ENCODE measurements around the gene ZNF697. TPM values are rescaled to one million over a fixed set of nuclear protein-coding genes. Genes with fewer than 3 reads are reported as not detected.

ZNF697 gene
- total RNA-seq, 4 donors from 2014 or later, result 0.34 to 3.3 (median 1.4) TPM

GRCh38 chr1:119664067-119664466 lies 16.0 kb upstream of the ZNF697 start:
- no peak for DNase-seq

GRCh38 chr1:119662034-119662437 lies 14.0 kb upstream of the ZNF697 start:
- intact Hi-C loops (cut with DNase I), result loop anchor here (5.0 kb wide), 1 partner anchor 45 kb away; no protein-coding TSS in a partner anchor
- no peak for DNase-seq
- Histone ChIP-seq H3K36me3 (no peaks in the 10 kb centered on the region), H3K4me1 (peaks cover 0 to 18% (median 0%) of the 10 kb centered on the region in 3 donors), H3K9me3 (no peaks in the 10 kb centered on the region), H3K4me3 (no peak overlapping the region), H3K27me3 (no peaks in the 10 kb centered on the region), H3K27ac (no peak overlapping the region)
- 71 to 72% methylated on average over 3 of the region's 3 CpGs for WGBS, 2 donors
- TF ChIP-seq CTCF (IDR thresholded peaks at IDR 0.05), result no peak
- TF ChIP-seq POLR2A (IDR thresholded peaks at IDR 0.05), result no peak

More at GRCh38 chr1:119664067-119664466, 16.0 kb upstream of the ZNF697 start:
- Histone ChIP-seq H3K27me3 (no peaks in the 10 kb centered on the region), H3K27ac (no peak overlapping the region), H3K36me3 (no peaks in the 10 kb centered on the region), H3K4me1 (peaks cover 0 to 18% (median 0%) of the 10 kb centered on the region in 3 donors), H3K4me3 (no peak overlapping the region), H3K9me3 (no peaks in the 10 kb centered on the region)
- WGBS, 2 donors, result 73 to 79% methylated on average over 5 of the region's 5 CpGs
- intact Hi-C loops (cut with DNase I), result loop anchor here (5.0 kb wide), 1 partner anchor 47 kb away; no protein-coding TSS in a partner anchor
- TF ChIP-seq CTCF (IDR thresholded peaks at IDR 0.05) (no peak), POLR2A (IDR thresholded peaks at IDR 0.05) (no peak)

DNA sequence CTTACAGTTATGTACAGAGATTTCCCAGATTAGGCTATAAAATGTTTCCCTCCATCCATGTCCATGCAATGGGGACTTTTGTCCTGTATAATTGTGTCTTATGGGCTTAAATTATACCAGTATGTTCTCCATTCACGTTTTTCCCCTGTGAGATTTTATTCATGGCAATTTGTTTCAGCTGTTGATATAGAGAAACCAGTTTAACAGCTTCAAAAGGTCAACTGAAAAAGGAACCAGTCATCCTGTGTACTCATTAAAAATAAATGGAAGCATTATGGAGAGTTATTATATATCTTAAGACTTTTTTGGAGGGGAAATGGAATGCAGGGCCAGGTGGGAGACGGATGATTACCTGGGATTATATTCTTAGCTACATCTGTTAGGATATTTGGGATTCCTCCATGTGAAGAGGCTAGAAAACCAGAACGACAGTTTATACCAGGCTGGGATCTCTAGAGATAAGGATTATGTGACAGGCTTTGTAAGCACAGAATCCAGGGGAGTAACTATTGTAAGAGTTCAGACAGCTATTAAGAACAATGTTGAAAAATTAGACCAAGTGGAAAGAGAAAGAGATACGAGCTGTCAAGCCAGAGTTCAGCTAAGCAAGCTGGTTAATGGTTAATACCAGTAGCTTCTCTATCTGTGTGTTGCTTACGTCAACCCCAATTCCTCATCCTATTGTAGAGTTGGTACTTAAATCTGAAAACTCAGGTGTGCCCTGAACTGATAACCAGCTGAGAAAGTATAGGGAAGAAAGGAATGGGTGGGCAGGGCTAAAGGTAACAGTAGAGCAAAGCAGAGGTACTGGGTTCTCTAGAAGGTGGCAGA lies 12.4 kb upstream of the ZNF697 start:
- H3K27ac ChIP-seq, result peak overlapping the region in 1 of 4 donors; percentile 55
- WGBS, 2 donors, result 64 to 73% methylated on average over 5 of the region's 5 CpGs
- H3K36me3 ChIP-seq, result no peaks in the 10 kb centered on the region
- TF ChIP-seq CTCF (IDR thresholded peaks at IDR 0.05) (no peak), POLR2A (IDR thresholded peaks at IDR 0.05) (no peak)
- H3K27me3 ChIP-seq, result no peaks in the 10 kb centered on the region
- H3K9me3 ChIP-seq, result no peaks in the 10 kb centered on the region
- intact Hi-C loops (cut with DNase I), result loop anchor here (5.0 kb wide), 1 partner anchor 43 kb away; no protein-coding TSS in a partner anchor
- no peak overlapping the region for H3K4me3 ChIP-seq
- peaks cover 0 to 18% (median 0%) of the 10 kb centered on the region in 3 donors for H3K4me1 ChIP-seq
- DNase-seq, result no peak

- no peak for DNase-seq
- 43 to 53% methylated on average over 3 of the region's 3 CpGs for WGBS, 2 donors
- Histone ChIP-seq H3K36me3 (no peaks in the 10 kb centered on the region), H3K4me1 (peaks cover 0 to 18% (median 0%) of the 10 kb centered on the region in 3 donors), H3K27ac (peak overlapping the region in 1 of 4 donors; percentile 55), H3K27me3 (no peaks in the 10 kb centered on the region), H3K9me3 (no peaks in the 10 kb centered on the region), H3K4me3 (no peak overlapping the region)
- intact Hi-C loops (cut with DNase I), result loop anchor here (5.0 kb wide), 1 partner anchor 42 kb away; no protein-coding TSS in a partner anchor
- TF ChIP-seq POLR2A (IDR thresholded peaks at IDR 0.05), result no peak
- TF ChIP-seq CTCF (IDR thresholded peaks at IDR 0.05), result no peak
These were observed 11.6 kb upstream of the ZNF697 start for GRCh38 chr1:119659628-119660027.

GRCh38 chr1:119656410-119656955 lies 8.4 kb upstream of the ZNF697 start:
- no peak for DNase-seq
- Histone ChIP-seq H3K36me3 (no peaks in the 10 kb centered on the region), H3K9me3 (no peaks in the 10 kb centered on the region), H3K4me1 (peaks cover 0 to 24% (median 0%) of the 10 kb centered on the region in 3 donors), H3K4me3 (no peak overlapping the region), H3K27me3 (no peaks in the 10 kb centered on the region), H3K27ac (no peak overlapping the region)
- 85 to 88% methylated on average over 5 of the region's 5 CpGs for WGBS, 2 donors
- intact Hi-C loops (cut with DNase I), result no loop called here
- TF ChIP-seq POLR2A (IDR thresholded peaks at IDR 0.05) (no peak), CTCF (IDR thresholded peaks at IDR 0.05) (no peak)

Data from esophagus squamous epithelium (tissue), 5 donors.